Effector memory CD8-positive, alpha-beta T cell (primary cell): ENCODE measurements around the gene LILRA6.
"Not testable (repeated sequence)": the region's sequence is repeated elsewhere in the genome, so short reads cannot be mapped to it uniquely, and the experiment has no call there.

Experiments used
- ATAC-seq: fragments of 150-1000 bp; cut with Tn5 transposase; replicated peaks from 2 replicates; pipeline ENCODE4 v1.10.0; 2021; ENCODE audit warnings: mild to moderate bottlenecking, moderate library complexity
- DNase-seq, 3 experiments: peaks; one replicate each; pipeline ENCODE4 v3.0.0; 2021
- H3K27ac Mint-ChIP-seq, 2 donors: one replicate each; pipeline ENCODE4 v1.8.0; 2022; ENCODE audit warnings: mild to moderate bottlenecking in 2 of 2, mixed read lengths in 2 of 2, moderate library complexity in 2 of 2
- H3K27me3 Mint-ChIP-seq, 2 donors: one replicate each; pipeline ENCODE4 v1.8.0; 2022; ENCODE audit warnings: mixed read lengths in 2 of 2
- H3K36me3 Mint-ChIP-seq: one replicate; pipeline ENCODE4 v1.8.0; 2022; ENCODE audit warnings: mild to moderate bottlenecking, moderate library complexity, mixed read lengths; ENCODE audit not compliant: insufficient read depth
- H3K4me1 Mint-ChIP-seq, 2 donors: one replicate each; pipeline ENCODE4 v1.8.0; 2022; ENCODE audit warnings: low read depth in 2 of 2, mixed read lengths in 2 of 2
- H3K4me3 Mint-ChIP-seq, 2 donors: one replicate each; pipeline ENCODE4 v1.8.0; 2022; ENCODE audit warnings: mild to moderate bottlenecking in 2 of 2, mixed read lengths in 2 of 2, moderate library complexity in 2 of 2
- H3K9me3 Mint-ChIP-seq, 2 donors: one replicate each; pipeline ENCODE4 v1.8.0; 2022; ENCODE audit warnings: mixed read lengths in 2 of 2

LILRA6 gene

DNA sequence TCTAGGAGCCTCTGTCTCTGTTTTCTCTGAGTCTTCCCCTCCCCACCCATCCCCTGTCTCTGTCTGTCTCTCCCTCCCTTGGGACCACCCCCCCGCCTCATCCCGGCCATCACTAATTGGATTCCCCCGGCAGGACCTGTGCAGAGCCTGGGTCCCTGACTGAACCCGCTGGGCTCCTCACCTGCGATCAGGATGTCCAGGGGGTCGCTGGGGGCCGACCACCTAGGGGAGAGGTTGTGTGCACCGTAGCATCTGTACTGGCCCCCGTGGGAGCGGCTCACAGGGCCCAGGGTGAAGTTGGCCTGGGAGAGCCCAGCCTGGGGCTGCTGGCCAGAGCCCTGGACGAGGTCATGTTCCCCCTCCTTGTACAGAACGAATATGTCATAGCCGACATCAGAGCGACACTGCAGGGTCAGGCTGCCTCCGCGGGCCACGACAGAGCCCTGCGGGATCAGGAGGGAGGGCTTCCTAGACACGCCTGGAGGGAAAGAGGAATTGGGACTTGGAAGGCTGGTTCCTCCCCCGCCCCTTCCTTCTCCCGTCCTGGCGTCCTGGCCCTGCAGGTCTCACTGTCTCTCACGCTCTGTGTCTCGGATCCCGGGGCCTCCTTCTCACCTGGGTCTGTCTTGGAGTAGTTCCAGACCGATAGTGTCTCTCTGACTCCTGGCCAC, 12.7 kb upstream of the LILRA6 start:
- Mint-ChIP-seq H3K27ac (no peak overlapping the region), H3K9me3 (no peaks in the 10 kb centered on the region), H3K4me3 (no peak overlapping the region), H3K27me3 (peaks cover 29 to 43% of the 10 kb centered on the region in 2 donors), H3K36me3 (no peaks in the 10 kb centered on the region), H3K4me1 (peaks cover 0 to 3% of the 10 kb centered on the region in 2 donors)
- ATAC-seq (no peak), DNase-seq (no peak)

DNA sequence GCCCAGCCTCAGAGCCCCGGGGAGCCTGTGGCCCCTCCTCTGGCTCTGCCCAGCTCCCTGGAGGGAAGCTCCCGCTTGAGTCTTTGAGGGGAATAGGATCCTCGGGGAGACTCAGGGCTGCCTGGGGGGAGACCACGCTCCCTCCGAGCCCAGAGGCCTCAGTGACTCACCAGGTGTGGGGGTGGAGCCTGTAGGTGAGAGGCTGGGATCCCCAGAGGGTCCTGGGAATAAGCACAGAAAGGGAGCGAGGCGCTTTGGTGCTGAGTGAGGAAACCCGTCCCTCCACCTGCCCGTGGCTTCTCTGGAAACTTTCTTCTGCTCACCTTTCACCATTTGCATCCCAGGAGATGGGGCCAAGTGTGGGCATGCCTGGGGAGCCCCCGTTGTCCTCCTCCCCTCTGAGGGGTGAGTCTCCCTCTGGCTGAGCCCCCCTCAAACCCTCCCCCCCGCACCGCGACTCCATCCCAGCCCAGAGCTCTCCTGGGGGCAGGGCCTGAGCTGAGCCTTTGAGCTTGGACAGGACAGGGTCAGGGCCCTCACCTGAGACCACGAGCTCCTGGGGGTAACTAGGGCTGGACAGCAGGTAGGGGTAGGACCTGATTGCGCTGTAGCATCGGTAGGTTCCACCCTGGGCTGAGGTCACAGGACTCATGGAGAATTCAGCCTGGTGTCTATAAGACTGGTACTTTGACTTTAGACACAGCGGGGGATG, 11.8 kb upstream of the LILRA6 start:
- peaks cover 0 to 3% of the 10 kb centered on the region in 2 donors for H3K4me1 Mint-ChIP-seq
- no peaks in the 10 kb centered on the region for H3K9me3 Mint-ChIP-seq
- no peak overlapping the region for H3K4me3 Mint-ChIP-seq
- H3K36me3 Mint-ChIP-seq: no peaks in the 10 kb centered on the region
- H3K27me3 Mint-ChIP-seq: peaks cover 32 to 43% of the 10 kb centered on the region in 2 donors
- DNase-seq (no peak), ATAC-seq (no peak)
- no peak overlapping the region for H3K27ac Mint-ChIP-seq

DNA sequence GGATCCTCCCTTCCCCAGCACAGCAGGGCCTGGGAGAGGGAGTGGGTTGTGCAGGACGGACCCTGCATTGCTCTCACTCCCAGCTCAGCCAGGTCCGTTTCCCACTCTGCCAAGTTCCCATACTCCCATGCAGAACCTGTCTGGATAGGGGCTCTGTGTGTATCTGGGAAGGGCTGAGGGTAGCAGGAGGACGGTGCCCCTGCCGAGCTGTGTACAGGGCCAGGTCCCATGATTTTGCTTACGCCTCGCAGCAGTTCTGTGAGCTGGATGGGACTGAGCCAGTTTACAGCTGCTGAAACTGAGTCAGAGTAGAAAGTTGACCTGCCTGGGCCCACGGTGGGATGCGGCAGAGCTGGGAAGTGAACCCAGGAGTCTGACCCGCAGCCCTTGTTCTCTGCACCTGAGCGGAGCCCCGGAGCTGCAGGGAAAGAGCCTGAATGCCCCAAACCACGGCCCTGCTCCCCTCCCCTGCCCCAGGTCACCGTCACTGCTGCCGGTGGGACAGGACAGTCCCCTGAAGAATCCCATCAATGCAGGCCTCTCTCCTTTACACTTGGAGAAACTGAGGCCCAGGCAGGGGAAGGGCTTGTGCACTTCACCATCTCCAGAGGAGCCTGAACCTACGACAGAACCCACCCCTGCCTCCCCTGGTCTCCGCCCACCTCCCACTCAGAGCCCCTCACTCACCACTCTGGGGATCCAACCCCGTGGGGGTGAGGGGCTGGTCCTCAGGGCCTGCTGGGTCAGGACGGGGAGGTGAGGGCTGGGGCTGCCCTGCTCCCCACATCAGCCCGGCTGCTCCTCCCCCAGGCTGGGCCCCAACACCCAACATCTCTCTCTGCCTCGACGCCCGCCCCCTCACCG, 11.0 kb upstream of the LILRA6 start:
- H3K9me3 Mint-ChIP-seq: no peaks in the 10 kb centered on the region
- DNase-seq (no peak), ATAC-seq (no peak)
- H3K27me3 Mint-ChIP-seq: peaks cover 32 to 43% of the 10 kb centered on the region in 2 donors
- H3K4me3 Mint-ChIP-seq: no peak overlapping the region
- H3K27ac Mint-ChIP-seq: no peak overlapping the region
- H3K36me3 Mint-ChIP-seq: no peaks in the 10 kb centered on the region
- peaks cover 0 to 4% of the 10 kb centered on the region in 2 donors for H3K4me1 Mint-ChIP-seq

DNA sequence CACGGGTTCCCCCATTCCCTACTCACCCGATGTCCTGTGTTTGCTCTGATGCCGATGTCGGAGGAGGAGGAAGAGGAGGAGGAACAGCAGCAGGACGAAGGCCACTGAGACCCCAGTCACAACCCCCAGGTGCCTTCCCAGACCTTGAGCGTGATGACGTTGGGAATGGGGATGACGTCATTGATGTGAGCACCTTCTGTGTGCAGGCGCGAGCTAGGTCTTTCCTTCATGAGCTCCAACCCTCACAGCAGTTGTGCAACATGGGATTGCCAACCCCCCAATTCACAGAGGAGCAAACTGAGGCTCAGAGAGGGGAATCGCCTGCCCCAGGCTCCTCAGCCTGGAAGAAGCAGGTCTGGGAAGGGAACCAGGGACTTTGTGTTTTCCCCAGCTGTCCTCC, 10.3 kb upstream of the LILRA6 start:
- H3K27ac Mint-ChIP-seq: no peak overlapping the region
- no peak overlapping the region for H3K4me3 Mint-ChIP-seq
- H3K27me3 Mint-ChIP-seq: peaks cover 32 to 41% of the 10 kb centered on the region in 2 donors
- ATAC-seq (no peak), DNase-seq (no peak)
- H3K9me3 Mint-ChIP-seq: no peaks in the 10 kb centered on the region
- no peaks in the 10 kb centered on the region for H3K36me3 Mint-ChIP-seq
- peaks cover 5 to 11% of the 10 kb centered on the region in 2 donors for H3K4me1 Mint-ChIP-seq

DNA sequence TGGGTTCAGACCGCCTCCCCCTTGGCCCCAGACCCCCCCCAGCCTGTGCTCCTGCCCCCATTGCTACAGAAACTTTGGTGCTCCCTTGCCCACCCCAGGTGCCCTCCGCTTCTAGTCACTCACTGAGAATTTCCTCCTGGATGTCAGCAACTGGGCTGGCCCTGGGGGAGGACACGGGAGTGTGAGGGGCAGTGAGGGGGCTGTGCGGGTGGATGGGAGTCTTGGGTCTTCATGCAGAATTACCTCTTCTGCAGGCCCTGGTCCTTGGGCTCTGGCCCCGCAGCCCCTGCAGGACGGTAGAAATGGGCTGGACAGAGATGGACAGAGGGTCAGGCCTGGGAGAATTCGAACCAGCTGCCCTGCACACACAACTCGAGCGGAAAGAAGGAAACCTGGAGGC, 9.7 kb upstream of the LILRA6 start:
- Mint-ChIP-seq H3K4me1 (peaks cover 10 to 15% of the 10 kb centered on the region in 2 donors), H3K9me3 (no peaks in the 10 kb centered on the region), H3K4me3 (no peak overlapping the region), H3K27ac (no peak overlapping the region), H3K36me3 (no peaks in the 10 kb centered on the region), H3K27me3 (peaks cover 32 to 35% of the 10 kb centered on the region in 2 donors)
- no peak for DNase-seq
- no peak for ATAC-seq

DNA sequence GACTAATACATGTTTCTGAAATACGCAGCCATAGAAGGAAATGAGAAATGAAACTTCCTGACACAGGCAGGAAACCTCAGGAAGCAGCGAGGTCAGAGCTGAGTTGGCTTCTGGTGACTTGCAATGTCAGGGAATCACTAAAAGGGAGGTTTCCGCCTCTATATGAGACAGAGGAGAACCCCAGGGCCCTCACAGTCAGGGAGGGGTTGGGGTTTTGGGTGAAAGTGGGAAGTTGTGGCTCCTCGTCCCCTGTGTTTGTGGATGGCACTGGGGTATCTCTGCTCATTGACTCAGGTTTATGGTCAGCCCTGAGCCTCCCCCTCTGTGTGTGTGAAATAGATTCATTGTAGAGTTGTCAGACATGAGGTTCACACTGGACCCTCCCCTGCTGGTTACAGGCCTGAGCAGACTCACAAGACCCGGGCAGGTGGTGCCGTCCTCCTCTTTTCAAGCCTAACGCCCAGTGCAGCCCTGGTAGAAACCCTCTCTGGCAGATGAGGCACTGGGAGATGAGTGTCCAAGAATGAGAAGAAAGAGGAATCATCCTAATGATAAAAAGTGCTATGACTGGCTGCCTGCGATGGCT, 5.5 kb upstream of the LILRA6 start:
- DNase-seq: no peak
- Mint-ChIP-seq H3K27me3 (peaks cover 9 to 31% of the 10 kb centered on the region in 2 donors), H3K9me3 (no peaks in the 10 kb centered on the region), H3K27ac (peak overlapping the region; percentile 70 to 86), H3K4me1 (peaks cover 10 to 12% of the 10 kb centered on the region in 2 donors), H3K36me3 (no peaks in the 10 kb centered on the region), H3K4me3 (peak overlapping the region; percentile 46 to 53)
- peak; percentile 72 for ATAC-seq

DNA sequence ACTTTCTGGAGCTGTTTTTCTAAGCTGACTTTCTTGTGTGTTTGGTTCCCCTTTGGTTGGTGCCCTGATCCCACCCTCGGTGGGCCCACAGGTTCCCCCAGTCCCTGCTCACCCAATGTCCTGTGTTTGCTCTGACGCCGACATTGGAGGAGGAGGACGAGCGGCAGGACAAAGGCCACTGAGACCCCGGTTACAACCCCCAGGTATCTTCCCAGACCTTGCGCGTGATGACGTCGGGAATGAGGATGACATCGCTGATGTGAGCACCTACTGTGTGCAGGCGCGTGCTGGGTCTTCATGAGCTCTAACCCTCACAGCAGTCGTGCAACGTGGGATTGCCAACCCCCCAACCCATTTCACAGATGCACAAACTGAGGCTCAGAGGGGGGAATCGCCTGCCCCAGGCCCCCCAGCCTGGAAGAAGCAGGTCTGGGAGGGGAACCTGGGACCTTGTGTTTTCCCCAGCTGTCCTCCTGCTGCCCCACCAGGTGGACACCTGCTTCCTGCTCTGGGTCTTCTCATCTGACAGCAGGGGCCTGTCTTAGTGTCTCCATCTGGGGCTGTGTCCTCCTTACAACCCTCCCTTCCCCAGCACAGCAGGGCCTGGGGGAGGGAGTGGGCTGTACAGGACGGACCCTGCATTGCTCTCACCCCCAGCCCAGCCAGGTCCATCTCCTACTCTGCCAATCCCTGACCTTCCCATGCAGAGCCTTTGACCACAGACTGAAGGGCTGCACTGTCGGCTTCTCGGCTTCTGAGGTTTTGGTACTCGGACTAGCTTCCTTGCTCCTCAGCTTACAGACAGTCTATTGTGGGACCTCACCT, 4.7 kb upstream of the LILRA6 start:
- Mint-ChIP-seq H3K36me3 (no peaks in the 10 kb centered on the region), H3K27me3 (peaks cover 1 to 25% of the 10 kb centered on the region in 2 donors), H3K4me3 (peak overlapping the region; percentile 46 to 53), H3K9me3 (no peaks in the 10 kb centered on the region), H3K27ac (peak overlapping the region; percentile 70 to 86), H3K4me1 (peaks cover 10 to 12% of the 10 kb centered on the region in 2 donors)
- DNase-seq: no peak
- no peak for ATAC-seq

DNA sequence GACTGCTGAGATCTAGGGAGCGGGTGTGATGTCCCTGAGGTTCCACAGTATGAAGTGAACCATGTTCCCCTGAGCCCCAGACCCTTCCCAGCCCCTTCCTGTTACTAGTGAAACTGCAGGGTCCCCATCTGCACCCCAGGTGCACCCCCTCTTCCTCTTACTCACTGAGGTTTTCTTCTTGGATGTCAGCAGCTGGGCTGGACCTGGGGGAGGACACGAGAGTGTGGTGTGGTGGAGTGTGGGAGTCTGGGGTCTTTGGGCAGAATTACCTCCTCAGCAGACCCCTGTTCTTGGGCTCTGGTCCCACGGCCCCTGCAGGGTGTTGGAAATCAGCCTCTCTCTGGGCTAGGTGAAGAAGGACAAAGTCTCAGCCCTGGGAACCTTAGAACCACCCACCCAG, 3.3 kb upstream of the LILRA6 start:
- Mint-ChIP-seq H3K27me3 (peaks cover 0 to 18% of the 10 kb centered on the region in 2 donors), H3K27ac (no peak overlapping the region), H3K36me3 (no peaks in the 10 kb centered on the region), H3K4me1 (peaks cover 10 to 12% of the 10 kb centered on the region in 2 donors), H3K9me3 (no peaks in the 10 kb centered on the region), H3K4me3 (no peak overlapping the region)
- ATAC-seq: no peak
- DNase-seq: no peak

DNA sequence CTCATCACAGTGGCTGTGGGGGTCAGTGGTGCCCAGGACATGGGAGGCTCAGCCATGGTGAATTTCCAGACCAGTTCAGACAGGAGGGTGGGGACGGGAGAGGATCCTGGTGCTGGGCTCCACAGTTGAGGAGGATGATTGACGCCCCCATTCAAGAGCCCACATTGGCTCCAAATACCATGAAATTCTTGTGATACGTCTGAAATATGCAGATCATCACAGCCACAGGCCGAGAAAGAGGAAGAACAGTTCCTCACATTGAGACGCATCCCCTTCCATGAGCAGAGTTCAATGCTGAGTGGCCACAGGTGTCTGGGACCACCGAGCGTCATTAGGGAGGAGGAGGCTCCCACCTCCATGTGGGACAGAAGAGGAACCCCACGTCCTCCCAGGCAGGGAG, 1.2 kb upstream of the LILRA6 start:
- not testable (repeated sequence) for H3K27ac Mint-ChIP-seq, H3K4me3 Mint-ChIP-seq
- peaks cover 10 to 12% of the 10 kb centered on the region in 2 donors for H3K4me1 Mint-ChIP-seq

DNA sequence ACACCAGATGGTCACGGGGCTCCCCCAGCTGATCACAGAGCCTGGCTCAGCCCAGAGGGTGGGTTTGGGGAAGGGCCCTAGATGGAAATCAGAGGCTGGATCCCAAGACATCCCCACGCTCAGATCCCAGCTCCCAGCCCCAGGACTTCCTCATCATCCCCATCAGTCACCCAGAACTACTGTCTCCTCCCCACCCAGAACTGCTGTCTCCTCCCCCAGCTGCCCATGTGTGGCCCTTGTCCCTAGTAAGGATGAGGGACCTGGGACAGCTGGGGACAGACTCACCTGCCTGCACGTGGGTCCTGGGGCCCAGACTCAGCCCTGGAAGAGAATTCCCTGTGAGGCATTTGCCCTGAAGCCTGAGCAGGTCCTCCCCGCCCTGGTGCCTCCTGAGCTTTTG, 356 bp downstream of the LILRA6 start:
- H3K36me3 Mint-ChIP-seq, H3K27ac Mint-ChIP-seq, H3K4me3 Mint-ChIP-seq, H3K9me3 Mint-ChIP-seq, H3K4me1 Mint-ChIP-seq, ATAC-seq, DNase-seq: not testable (repeated sequence)
- peaks cover 13 to 19% of the 10 kb centered on the region in 2 donors for H3K27me3 Mint-ChIP-seq

More for the DNA sequence above, 1.2 kb upstream of the LILRA6 start:
- not testable (repeated sequence) for DNase-seq, H3K9me3 Mint-ChIP-seq, H3K36me3 Mint-ChIP-seq, ATAC-seq
- H3K27me3 Mint-ChIP-seq: peaks cover 10 to 19% of the 10 kb centered on the region in 2 donors

DNA sequence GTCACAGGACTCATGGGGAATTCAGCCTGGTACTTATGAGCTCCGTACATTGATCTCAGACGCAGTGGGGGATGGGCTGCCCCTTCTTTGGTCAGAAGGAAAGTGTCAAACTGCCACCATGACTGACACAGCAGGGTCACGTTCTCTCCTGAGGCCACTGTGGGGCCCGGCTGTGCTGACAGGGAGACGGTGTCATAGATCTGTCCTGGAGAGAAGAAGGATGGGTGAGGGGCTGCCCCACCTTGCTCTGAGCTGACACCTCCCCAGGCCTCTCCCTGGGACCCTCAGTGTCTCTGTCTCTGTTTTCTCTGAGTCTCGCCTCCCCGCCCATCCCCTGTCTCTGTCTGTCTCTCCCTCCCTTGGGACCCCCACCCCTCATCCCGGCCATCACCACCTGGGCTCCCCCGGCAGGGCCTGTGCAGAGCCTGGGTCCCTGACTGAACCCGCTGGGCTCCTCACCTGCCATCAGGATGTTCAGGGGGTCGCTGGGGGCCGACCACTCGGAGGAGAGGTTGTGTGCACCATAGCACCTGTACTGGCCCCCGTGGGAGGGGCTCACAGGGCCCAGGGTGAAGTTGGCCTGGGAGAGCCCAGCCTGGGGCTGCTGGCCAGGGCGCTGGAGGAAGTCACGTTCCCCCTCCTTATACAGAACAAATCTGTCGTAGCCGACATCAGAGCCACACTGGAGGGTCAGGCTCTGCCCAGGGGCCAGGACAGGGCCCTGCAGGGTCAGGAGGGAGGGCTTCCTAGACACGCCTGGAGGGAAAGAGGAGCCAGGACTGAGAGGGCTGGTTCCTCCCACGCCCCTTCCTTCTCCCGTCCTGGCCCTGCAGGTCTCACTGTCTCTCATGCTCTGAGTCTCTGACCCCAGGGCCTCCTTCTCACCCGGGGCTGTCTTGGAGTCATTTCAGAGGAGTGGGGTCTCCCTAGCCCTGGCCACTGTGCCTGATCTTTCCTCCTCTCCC, 1.9 kb downstream of the LILRA6 start:
- not testable (repeated sequence) for H3K36me3 Mint-ChIP-seq, DNase-seq, ATAC-seq, H3K4me3 Mint-ChIP-seq, H3K9me3 Mint-ChIP-seq, H3K4me1 Mint-ChIP-seq, H3K27ac Mint-ChIP-seq
- peaks cover 13 to 24% of the 10 kb centered on the region in 2 donors for H3K27me3 Mint-ChIP-seq
